Iris pigment epithelial cell (primary cell): ENCODE data around the gene MOGAT2.

Experiments
- DNase-seq: peaks from one replicate; pipeline ENCODE4 v3.0.0-alpha.2; 2011; ENCODE audit warnings: low read depth

MOGAT2 gene

DNA sequence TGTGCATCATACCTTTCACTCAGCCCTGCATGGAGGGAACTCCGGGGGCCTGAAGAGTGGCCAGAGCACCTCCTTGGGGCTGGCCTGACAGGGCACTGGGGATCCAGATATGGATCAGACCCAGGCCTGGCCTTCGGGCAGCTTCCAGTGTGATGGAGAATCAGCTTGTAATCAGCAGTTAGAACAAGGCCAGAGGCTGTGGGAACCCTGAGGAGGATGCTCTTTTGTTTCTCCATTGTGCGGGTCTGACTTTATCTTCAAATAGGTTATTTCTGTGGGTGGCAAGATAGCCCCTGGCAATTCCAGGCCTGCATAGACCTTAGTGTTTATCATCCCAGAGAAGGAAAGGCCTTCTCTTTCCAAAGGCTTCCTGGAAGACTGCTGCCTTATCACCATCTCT lies 63.2 kb downstream of the MOGAT2 start:
- no peak for DNase-seq

GRCh38 chr11:75781296-75781695 lies 63.7 kb downstream of the MOGAT2 start:
- DNase-seq, result no peak

GRCh38 chr11:75781831-75782230 lies 64.2 kb downstream of the MOGAT2 start:
- no peak for DNase-seq
